ENCODE results near the gene PARM1.

Gene PARM1

GRCh38 chr4:74958881-74959280, 26.0 kb downstream of the PARM1 start:
- H3K27me3 Mint-ChIP-seq, result no peaks in the 10 kb centered on the region
- H3K27ac Mint-ChIP-seq, result no peak overlapping the region
- H3K4me3 Mint-ChIP-seq, result no peak overlapping the region
- no peaks in the 10 kb centered on the region for H3K36me3 Mint-ChIP-seq (ENCODE audit: low read depth)
- no peaks in the 10 kb centered on the region for H3K4me1 Mint-ChIP-seq (ENCODE audit: low read depth)
- H3K9me3 Mint-ChIP-seq, result peaks cover 9% of the 10 kb centered on the region

GRCh38 chr4:74961230-74961629, 28.3 kb downstream of the PARM1 start:
- H3K9me3 Mint-ChIP-seq, result peaks cover 9% of the 10 kb centered on the region
- H3K4me1 Mint-ChIP-seq (ENCODE audit: low read depth), result no peaks in the 10 kb centered on the region
- no peak overlapping the region for H3K27ac Mint-ChIP-seq
- H3K27me3 Mint-ChIP-seq, result no peaks in the 10 kb centered on the region
- no peak overlapping the region for H3K4me3 Mint-ChIP-seq
- H3K36me3 Mint-ChIP-seq (ENCODE audit: low read depth), result no peaks in the 10 kb centered on the region

GRCh38 chr4:74962584-74962983, 29.7 kb downstream of the PARM1 start:
- no peak overlapping the region for H3K4me3 Mint-ChIP-seq
- H3K36me3 Mint-ChIP-seq (ENCODE audit: low read depth), result no peaks in the 10 kb centered on the region
- H3K27me3 Mint-ChIP-seq, result no peaks in the 10 kb centered on the region
- no peak overlapping the region for H3K27ac Mint-ChIP-seq
- H3K9me3 Mint-ChIP-seq, result peaks cover 9% of the 10 kb centered on the region
- no peaks in the 10 kb centered on the region for H3K4me1 Mint-ChIP-seq (ENCODE audit: low read depth)

GRCh38 chr4:74964311-74964710, 31.4 kb downstream of the PARM1 start:
- Mint-ChIP-seq H3K4me3 (no peak overlapping the region), H3K36me3 (ENCODE audit: low read depth) (no peaks in the 10 kb centered on the region), H3K9me3 (peaks cover 9% of the 10 kb centered on the region), H3K27ac (no peak overlapping the region), H3K4me1 (ENCODE audit: low read depth) (no peaks in the 10 kb centered on the region), H3K27me3 (no peaks in the 10 kb centered on the region)

- H3K4me1 Mint-ChIP-seq (ENCODE audit: low read depth), result no peaks in the 10 kb centered on the region
- no peak overlapping the region for H3K4me3 Mint-ChIP-seq
- no peak overlapping the region for H3K27ac Mint-ChIP-seq
- H3K9me3 Mint-ChIP-seq, result no peaks in the 10 kb centered on the region
- H3K27me3 Mint-ChIP-seq, result no peaks in the 10 kb centered on the region
- no peaks in the 10 kb centered on the region for H3K36me3 Mint-ChIP-seq (ENCODE audit: low read depth)
Measured at GRCh38 chr4:74967324-74967723, 34.4 kb downstream of the PARM1 start.

GRCh38 chr4:74968456-74969164, 35.7 kb downstream of the PARM1 start:
- Mint-ChIP-seq H3K4me1 (ENCODE audit: low read depth) (no peaks in the 10 kb centered on the region), H3K9me3 (no peaks in the 10 kb centered on the region), H3K27ac (no peak overlapping the region), H3K27me3 (no peaks in the 10 kb centered on the region), H3K36me3 (ENCODE audit: low read depth) (no peaks in the 10 kb centered on the region), H3K4me3 (no peak overlapping the region)

- Mint-ChIP-seq H3K4me3 (no peak overlapping the region), H3K4me1 (ENCODE audit: low read depth) (no peaks in the 10 kb centered on the region), H3K27me3 (no peaks in the 10 kb centered on the region), H3K36me3 (ENCODE audit: low read depth) (no peaks in the 10 kb centered on the region), H3K27ac (no peak overlapping the region), H3K9me3 (no peaks in the 10 kb centered on the region)
Measured at GRCh38 chr4:74969507-74970474, 36.9 kb downstream of the PARM1 start.

GRCh38 chr4:74970577-74970976, 37.7 kb downstream of the PARM1 start:
- Mint-ChIP-seq H3K27me3 (peaks cover 5% of the 10 kb centered on the region), H3K9me3 (no peaks in the 10 kb centered on the region), H3K4me3 (no peak overlapping the region), H3K36me3 (ENCODE audit: low read depth) (no peaks in the 10 kb centered on the region), H3K4me1 (ENCODE audit: low read depth) (no peaks in the 10 kb centered on the region), H3K27ac (no peak overlapping the region)

- Mint-ChIP-seq H3K27ac (no peak overlapping the region), H3K4me3 (no peak overlapping the region), H3K4me1 (ENCODE audit: low read depth) (no peaks in the 10 kb centered on the region), H3K9me3 (peaks cover under 1% of the 10 kb centered on the region), H3K36me3 (ENCODE audit: low read depth) (no peaks in the 10 kb centered on the region), H3K27me3 (peaks cover 5% of the 10 kb centered on the region)
Measured at GRCh38 chr4:74971862-74972261, 38.9 kb downstream of the PARM1 start.

- Mint-ChIP-seq H3K36me3 (ENCODE audit: low read depth) (no peaks in the 10 kb centered on the region), H3K27me3 (peaks cover 5% of the 10 kb centered on the region), H3K9me3 (peaks cover 19% of the 10 kb centered on the region), H3K4me1 (ENCODE audit: low read depth) (no peaks in the 10 kb centered on the region), H3K27ac (no peak overlapping the region), H3K4me3 (no peak overlapping the region)
Measured at GRCh38 chr4:74975082-74975481, 42.2 kb downstream of the PARM1 start.

- H3K27me3 Mint-ChIP-seq, result peaks cover 5% of the 10 kb centered on the region
- H3K36me3 Mint-ChIP-seq (ENCODE audit: low read depth), result no peaks in the 10 kb centered on the region
- H3K9me3 Mint-ChIP-seq, result peaks cover 19% of the 10 kb centered on the region
- no peak overlapping the region for H3K27ac Mint-ChIP-seq
- no peak overlapping the region for H3K4me3 Mint-ChIP-seq
- no peaks in the 10 kb centered on the region for H3K4me1 Mint-ChIP-seq (ENCODE audit: low read depth)
Measured at GRCh38 chr4:74975848-74976824, 43.2 kb downstream of the PARM1 start.

- no peak overlapping the region for H3K4me3 Mint-ChIP-seq
Measured at GRCh38 chr4:74982546-74983252, 49.8 kb downstream of the PARM1 start.

GRCh38 chr4:74983253-74983635, 50.3 kb downstream of the PARM1 start:
- H3K36me3 Mint-ChIP-seq (ENCODE audit: low read depth), result no peaks in the 10 kb centered on the region
- H3K9me3 Mint-ChIP-seq, result peaks cover 8% of the 10 kb centered on the region
- H3K27ac Mint-ChIP-seq, result no peak overlapping the region
- no peaks in the 10 kb centered on the region for H3K27me3 Mint-ChIP-seq
- no peaks in the 10 kb centered on the region for H3K4me1 Mint-ChIP-seq (ENCODE audit: low read depth)
- H3K4me3 Mint-ChIP-seq, result no peak overlapping the region

More at GRCh38 chr4:74982546-74983252, 49.8 kb downstream of the PARM1 start:
- Mint-ChIP-seq H3K36me3 (ENCODE audit: low read depth) (no peaks in the 10 kb centered on the region), H3K27ac (no peak overlapping the region), H3K9me3 (peaks cover 13% of the 10 kb centered on the region), H3K4me1 (ENCODE audit: low read depth) (no peaks in the 10 kb centered on the region), H3K27me3 (no peaks in the 10 kb centered on the region)

GRCh38 chr4:74990276-74990875, 57.5 kb downstream of the PARM1 start:
- H3K4me3 Mint-ChIP-seq, result no peak overlapping the region
- no peaks in the 10 kb centered on the region for H3K4me1 Mint-ChIP-seq (ENCODE audit: low read depth)
- H3K36me3 Mint-ChIP-seq (ENCODE audit: low read depth), result no peaks in the 10 kb centered on the region
- H3K9me3 Mint-ChIP-seq, result no peaks in the 10 kb centered on the region
- no peak overlapping the region for H3K27ac Mint-ChIP-seq
- H3K27me3 Mint-ChIP-seq, result no peaks in the 10 kb centered on the region
